Measurements from ENCODE around the gene SLC20A1.

Gene SLC20A1

DNA sequence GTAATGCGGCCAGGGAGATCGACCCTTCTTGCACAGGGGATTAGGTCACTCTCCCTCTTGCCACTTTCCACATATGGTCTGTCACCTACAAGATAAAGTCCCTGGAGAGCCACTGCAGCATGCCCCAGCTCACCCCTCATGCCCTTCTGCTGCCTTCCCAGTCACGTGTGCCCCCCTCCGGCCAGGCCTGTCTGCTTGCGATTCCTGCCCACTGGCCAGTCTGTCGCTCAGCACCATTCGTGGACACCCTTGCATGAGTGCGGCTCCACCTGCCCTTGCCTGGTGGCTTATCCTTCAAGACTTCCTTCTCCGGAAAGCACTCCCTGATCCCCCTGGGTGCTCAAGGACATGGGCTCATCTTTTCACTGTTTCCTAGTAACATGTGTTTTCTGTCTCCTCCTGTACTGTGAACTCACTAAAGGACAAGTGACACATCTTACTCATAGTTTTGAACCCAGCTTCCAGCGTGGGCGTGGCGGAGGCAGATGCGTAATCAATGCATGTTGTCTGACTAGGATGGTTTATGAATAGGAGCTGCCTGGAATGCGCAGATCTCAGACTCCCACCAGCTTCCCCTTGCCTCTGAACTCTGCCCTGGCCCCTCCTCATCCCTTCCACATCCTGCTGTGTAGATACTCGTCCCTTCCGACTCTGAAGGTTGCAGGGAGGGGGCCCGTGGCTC is 67.3 kb downstream of the SLC20A1 start:
- Histone ChIP-seq H2BK12ac (ENCODE audit: low read length) (no peak overlapping the region), H3K4me1 (ENCODE audit: control insufficient read depth in 2 of 2, insufficient read depth in 1 of 2, low read depth in 1 of 2, low read length in 2 of 2) (peaks cover 0 to 14% of the 10 kb centered on the region in 2 donors), H2BK120ac (ENCODE audit: low read depth, low read length) (no peak overlapping the region), H3K36me3 (replicated peaks in 1 of 2; ENCODE audit: control insufficient read depth in 2 of 2, insufficient read depth in 2 of 2, low read length in 2 of 2) (no peaks in the 10 kb centered on the region), H4K8ac (ENCODE audit: low read depth, low read length) (no peak overlapping the region), H3K4ac (ENCODE audit: low read length) (no peak overlapping the region), H2AK5ac (ENCODE audit: low read depth, low read length) (no peak overlapping the region), H3K9me3 (replicated peaks in 1 of 2; ENCODE audit: control insufficient read depth in 2 of 2, insufficient read depth in 1 of 2, low read depth in 1 of 2, low read length in 2 of 2) (no peaks in the 10 kb centered on the region), H2BK5ac (ENCODE audit: low read length) (no peak overlapping the region), H3K4me2 (ENCODE audit: insufficient read depth, low read length, poor library complexity, severe bottlenecking) (no peak overlapping the region), H3K27me3 (ENCODE audit: control insufficient read depth in 3 of 3, insufficient read depth in 3 of 3, low read depth in 1 of 3, low read length in 3 of 3) (no peaks in the 10 kb centered on the region), H3K27ac (replicated peaks; ENCODE audit: low read length) (no peak overlapping the region), H3K14ac (ENCODE audit: low read length) (no peak overlapping the region), H3K18ac (ENCODE audit: low read length) (peak overlapping the region; percentile 79), H2AFZ (ENCODE audit: low read length) (peak overlapping the region; percentile 92), H3K23ac (ENCODE audit: low read depth, low read length, poor library complexity) (no peak overlapping the region), H3K79me1 (ENCODE audit: low read depth, low read length) (no peaks in the 10 kb centered on the region), H2BK15ac (ENCODE audit: low read length) (no peak overlapping the region), H4K91ac (ENCODE audit: low read depth, low read length, poor library complexity) (no peak overlapping the region), H3K9ac (ENCODE audit: low read depth, low read length, poor library complexity) (no peak overlapping the region), H3K4me3 (ENCODE audit: low read length in 2 of 2) (no peak overlapping the region)
- no CpG with 5 or more reads among the region's 17 CpGs for WGBS, 2 donors (ENCODE audit: extremely low coverage in 2 of 2, insufficient read length in 2 of 2, insufficient replicate concordance in 1 of 2)
- DNase-seq (ENCODE audit: low spot score), result no peak

All from neuronal stem cell (in vitro differentiated cells).